ENCODE measurements around the gene SWAP70. TPM values are rescaled to one million over a fixed set of nuclear protein-coding genes. Genes with fewer than 3 reads are reported as not detected.

Gene SWAP70
- polyA plus RNA-seq, 1 experiment, result 24.6 TPM

- H3K27ac ChIP-seq (ENCODE audit: low read depth, low read length), result no peak overlapping the region
- CTCF ChIA-PET, result no interaction called here
- POLR2A ChIA-PET, result no interaction called here
- no peak overlapping the region for H3K4me3 ChIP-seq (ENCODE audit: low read depth, low read length)
- H3K9me3 ChIP-seq (ENCODE audit: control insufficient read depth, insufficient read depth, low read length), result peaks cover 6% of the 10 kb centered on the region
- no peaks in the 10 kb centered on the region for H3K27me3 ChIP-seq (ENCODE audit: control insufficient read depth, insufficient read depth, low read length)
- no peak for DNase-seq (ENCODE audit: low read depth, low spot score)
- TF ChIP-seq CTCF (IDR thresholded peaks at IDR 0.05; ENCODE audit: low read depth, low read length), result no peak
These were observed 6.3 kb upstream of the SWAP70 start for GRCh38 chr11:9657531-9657930.

- Histone ChIP-seq H3K9me3 (ENCODE audit: control insufficient read depth, insufficient read depth, low read length) (peaks cover 2% of the 10 kb centered on the region), H3K27ac (ENCODE audit: low read depth, low read length) (no peak overlapping the region), H3K27me3 (ENCODE audit: control insufficient read depth, insufficient read depth, low read length) (no peaks in the 10 kb centered on the region), H3K4me3 (ENCODE audit: low read depth, low read length) (no peak overlapping the region)
- ChIA-PET CTCF (no interaction called here), POLR2A (no interaction called here)
- TF ChIP-seq CTCF (IDR thresholded peaks at IDR 0.05; ENCODE audit: low read depth, low read length), result no peak
- no peak for DNase-seq (ENCODE audit: low read depth, low spot score)
These were observed 3.0 kb upstream of the SWAP70 start for GRCh38 chr11:9660886-9661285.

DNA sequence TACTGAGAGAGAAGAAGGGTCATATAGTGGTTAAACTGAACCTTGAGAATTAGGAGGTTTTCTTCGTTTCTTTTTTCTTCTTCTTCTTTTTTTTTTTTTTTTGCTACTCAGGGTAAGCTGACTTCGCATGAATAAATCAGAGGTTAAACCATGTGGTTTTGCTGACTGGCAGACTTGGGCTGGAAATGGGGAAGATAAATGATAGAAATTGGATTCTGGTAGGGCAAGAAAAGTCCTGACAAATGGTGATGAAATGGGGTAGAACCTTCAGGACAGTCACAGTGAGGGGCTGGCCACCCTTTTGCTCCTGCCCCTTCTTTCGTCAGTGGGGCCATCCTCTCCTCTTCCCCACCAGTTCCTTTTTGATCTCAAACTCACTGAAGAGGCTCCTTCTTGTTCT lies 1.6 kb upstream of the SWAP70 start:
- DNase-seq (ENCODE audit: low read depth, low spot score), result no peak

GRCh38 chr11:9664276-9665171 lies 647 bp downstream of the SWAP70 start:
- DNase-seq (ENCODE audit: low read depth, low spot score), result no peak
- CTCF ChIA-PET, result interaction anchor here (0.5 to 1.4 kb wide), 4 partner anchors 18 to 642 kb away, joined by 3 to 5 read pairs (median 4); no protein-coding TSS in a partner anchor
- POLR2A ChIA-PET, result interaction anchor here (0.7 to 1.5 kb wide), 5 partner anchors 51 to 308 kb away, joined by 3 to 8 read pairs (median 6); partner anchors contain the start of gene ZNF143
- Histone ChIP-seq H3K27ac (ENCODE audit: low read depth, low read length) (peak overlapping the region; percentile 77), H3K9me3 (ENCODE audit: control insufficient read depth, insufficient read depth, low read length) (peaks cover 3% of the 10 kb centered on the region), H3K4me3 (ENCODE audit: low read depth, low read length) (peak overlapping the region; percentile 91), H3K27me3 (ENCODE audit: control insufficient read depth, insufficient read depth, low read length) (no peaks in the 10 kb centered on the region)
- no peak for TF ChIP-seq CTCF (IDR thresholded peaks at IDR 0.05; ENCODE audit: low read depth, low read length)

More for the DNA sequence above, 1.6 kb upstream of the SWAP70 start:
- Histone ChIP-seq H3K27ac (ENCODE audit: low read depth, low read length) (no peak overlapping the region), H3K4me3 (ENCODE audit: low read depth, low read length) (no peak overlapping the region), H3K27me3 (ENCODE audit: control insufficient read depth, insufficient read depth, low read length) (no peaks in the 10 kb centered on the region), H3K9me3 (ENCODE audit: control insufficient read depth, insufficient read depth, low read length) (peaks cover 3% of the 10 kb centered on the region)
- TF ChIP-seq CTCF (IDR thresholded peaks at IDR 0.05; ENCODE audit: low read depth, low read length), result no peak
- CTCF ChIA-PET, result no interaction called here
- POLR2A ChIA-PET, result no interaction called here

DNA sequence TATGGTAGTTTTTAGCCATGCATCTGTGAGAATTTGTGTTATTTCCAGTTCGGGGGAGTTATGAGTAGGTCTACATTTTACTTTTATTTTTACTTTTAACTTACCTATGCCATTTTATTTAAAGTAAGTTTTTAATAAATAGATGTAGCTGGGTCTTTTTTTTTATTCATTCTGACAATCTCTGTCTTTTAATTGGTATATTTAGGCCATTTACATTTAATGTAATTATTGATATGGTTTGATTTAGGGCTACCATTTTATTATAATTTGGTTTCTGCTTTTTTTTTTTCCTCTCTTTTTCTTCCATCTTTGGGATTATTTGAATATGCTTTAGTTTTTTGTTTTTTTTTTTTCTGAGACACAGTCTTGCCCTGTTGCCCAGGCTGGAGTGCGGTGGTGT lies 1.9 kb downstream of the SWAP70 start:
- DNase-seq (ENCODE audit: low read depth, low spot score), result no peak
- CTCF ChIA-PET, result no interaction called here
- Histone ChIP-seq H3K27ac (ENCODE audit: low read depth, low read length) (no peak overlapping the region), H3K4me3 (ENCODE audit: low read depth, low read length) (no peak overlapping the region; the same call in 1 of the 2 replicates), H3K27me3 (ENCODE audit: control insufficient read depth, insufficient read depth, low read length) (no peaks in the 10 kb centered on the region), H3K9me3 (ENCODE audit: control insufficient read depth, insufficient read depth, low read length) (peaks cover 3% of the 10 kb centered on the region)
- POLR2A ChIA-PET, result no interaction called here
- no peak for TF ChIP-seq CTCF (IDR thresholded peaks at IDR 0.05; ENCODE audit: low read depth, low read length)

Measured in AG04450 (cell line).